ENCODE results near the gene ZNF497.

- TF ChIP-seq CTCF (IDR thresholded peaks at IDR 0.05; ENCODE audit: insufficient read depth, low read length, poor library complexity, severe bottlenecking) (no peak), EZH2phosphoT487 (conservative IDR thresholded peaks at IDR 0.05; ENCODE audit: low read length) (no peak)
Measured at GRCh38 chr19:58379246-58379645, 16.7 kb upstream of the ZNF497 start.

Data from SU-DHL-6 (cell line).